Measurements from ENCODE around the gene GPRIN1. TPM values are rescaled to one million over a fixed set of nuclear protein-coding genes. Genes with fewer than 3 reads are reported as not detected.

GPRIN1 gene
- polyA plus RNA-seq, 1 of the 3 experiments (the other 2 are of a cell fraction) = 6.6 TPM

DNA sequence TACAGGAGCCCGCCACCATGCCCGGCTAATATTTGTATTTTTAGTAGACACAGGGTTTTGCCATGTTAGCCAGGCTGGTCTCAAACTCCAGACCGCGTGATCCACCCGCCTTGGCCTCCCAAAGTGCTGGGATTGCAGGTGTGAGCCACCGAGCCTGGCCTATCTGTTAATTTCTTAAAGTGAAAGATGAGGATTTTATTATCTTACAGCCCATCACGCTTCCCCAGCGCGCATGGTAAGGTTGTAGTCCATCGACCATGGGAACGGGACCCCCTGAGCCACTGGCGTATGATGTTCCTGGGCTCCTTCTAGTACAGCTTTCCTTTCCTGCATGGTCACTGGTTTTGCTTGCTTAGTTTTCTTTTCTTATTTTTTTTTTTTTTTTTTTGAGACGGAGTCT lies 52.1 kb downstream of the GPRIN1 start:
- ChIA-PET POLR2A (no interaction called here), CTCF (interaction anchor here (2.5 kb wide), 1 partner anchor 15 kb away, joined by 11 read pairs; no protein-coding TSS in a partner anchor)
- H4K20me1 ChIP-seq (ENCODE audit: insufficient read depth) = no peaks in the 10 kb centered on the region
- no peak overlapping the region for H3K4me2 ChIP-seq
- H2AFZ ChIP-seq (ENCODE audit: low read depth) = no peak overlapping the region
- no peak for DNase-seq
- H3K9me3 ChIP-seq = no peaks in the 10 kb centered on the region
- 95% methylated on average over 13 of the region's 13 CpGs for WGBS (ENCODE audit: low lambda C conversion rate)
- H3F3A ChIP-seq (replicated peaks; ENCODE audit: insufficient read depth) = no peaks in the 10 kb centered on the region
- TF ChIP-seq TCF12 (IDR thresholded peaks at IDR 0.05) = no peak
- no peak for TF ChIP-seq POLR2AphosphoS5 (IDR thresholded peaks at IDR 0.05; ENCODE audit: low read depth, low read length)
- no peak for TF ChIP-seq GABPA (IDR thresholded peaks at IDR 0.05; ENCODE audit: low read depth)
- no peak for TF ChIP-seq FOXM1 (IDR thresholded peaks at IDR 0.05; ENCODE audit: low read depth)
- TF ChIP-seq JUND (IDR thresholded peaks at IDR 0.05) = no peak
- TF ChIP-seq FOXJ3 (CRISPR knock-in tag; IDR thresholded peaks at IDR 0.05) = no peak
- H3K9me2 ChIP-seq = no peaks in the 10 kb centered on the region
- H3K4me1 ChIP-seq (ENCODE audit: control insufficient read depth in 1 of 2, insufficient read depth in 2 of 2, low read depth in 1 of 2, low read length in 1 of 2) = peaks cover 0 to 7% of the 10 kb centered on the region in 2 experiments; a peak in 1 of 4 replicates
- no peak overlapping the region for H3K27ac ChIP-seq (ENCODE audit: low read depth in 2 of 2, low read length in 1 of 2)
- H3K4me3 ChIP-seq (ENCODE audit: low read depth in 2 of 2, low read length in 1 of 2) = no peak overlapping the region
- no peaks in the 10 kb centered on the region for H3K27me3 ChIP-seq (ENCODE audit: insufficient read depth)
- no peaks in the 10 kb centered on the region for H3K36me3 ChIP-seq (replicated peaks in 1 of 2; ENCODE audit: control insufficient read depth in 1 of 2, insufficient read depth in 2 of 2, low read length in 1 of 2)
- H3K9ac ChIP-seq = no peak overlapping the region
- no peaks in the 10 kb centered on the region for H3K79me2 ChIP-seq (ENCODE audit: insufficient read depth)

DNA sequence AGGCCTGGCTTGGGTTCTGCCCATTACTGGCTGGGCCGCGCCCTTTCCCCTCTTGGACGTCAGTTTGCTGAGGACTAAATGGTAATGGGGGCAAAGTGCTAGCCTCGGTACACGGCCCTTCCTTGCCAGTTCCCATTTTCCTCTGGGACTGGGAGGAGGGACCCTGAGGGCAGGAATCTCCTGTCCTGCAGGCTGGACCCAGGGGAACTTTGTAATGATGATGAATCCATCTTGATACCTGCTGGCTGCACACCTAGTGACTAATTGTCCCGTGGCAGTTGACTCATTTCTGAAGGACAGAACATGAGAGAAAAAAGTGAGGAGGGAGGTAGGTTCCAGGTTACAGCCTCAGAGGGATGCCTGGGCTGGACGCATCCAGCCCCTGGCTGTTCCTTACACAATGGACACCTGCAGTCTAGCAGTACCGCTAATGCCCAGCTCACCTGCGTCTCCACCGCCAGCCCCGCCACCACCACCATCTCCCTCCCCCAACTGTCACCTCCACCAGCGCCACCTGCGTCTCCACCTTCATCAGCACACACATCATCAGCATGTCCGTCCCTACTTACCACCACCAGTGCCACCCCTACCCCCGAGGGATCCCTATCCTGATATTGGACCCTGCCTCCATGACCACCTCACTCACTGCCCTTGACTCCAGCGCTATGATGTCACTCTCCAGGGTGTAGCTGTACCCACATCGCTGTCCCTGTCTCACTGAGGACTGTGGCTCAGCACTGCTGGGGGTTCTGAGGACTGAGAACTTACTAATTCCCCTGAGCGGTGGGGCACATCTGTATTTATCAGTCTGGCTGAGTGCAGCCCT lies 56.5 kb downstream of the GPRIN1 start:
- TF ChIP-seq TEAD4 (IDR thresholded peaks at IDR 0.05; ENCODE audit: borderline replicate concordance, insufficient read depth) (no peak), FOSL2 (IDR thresholded peaks at IDR 0.05; ENCODE audit: borderline replicate concordance, low read depth) (no peak), SMC3 (IDR thresholded peaks at IDR 0.05; ENCODE audit: low read depth, low read length) (no peak)
- TF ChIP-seq, protein P1, sequence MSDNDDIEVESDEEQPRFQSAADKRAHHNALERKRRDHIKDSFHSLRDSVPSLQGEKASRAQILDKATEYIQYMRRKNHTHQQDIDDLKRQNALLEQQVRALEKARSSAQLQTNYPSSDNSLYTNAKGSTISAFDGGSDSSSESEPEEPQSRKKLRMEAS (IDR thresholded peaks at IDR 0.05; ENCODE audit: low read depth) = no peak
- H3K36me3 ChIP-seq (replicated peaks in 1 of 2; ENCODE audit: control insufficient read depth in 1 of 2, insufficient read depth in 2 of 2, low read length in 1 of 2) = no peaks in the 10 kb centered on the region
- ChIA-PET POLR2A (interaction anchor here (1.2 to 1.3 kb wide), 2 partner anchors 10 to 20 kb away, joined by 3 to 5 read pairs; no protein-coding TSS in a partner anchor), CTCF (interaction anchor here (1.2 to 3.8 kb wide), 3 partner anchors 10 to 824 kb away, joined by 3 to 14 read pairs (median 6); no protein-coding TSS in a partner anchor)
- DNase-seq = no peak
- H3K27me3 ChIP-seq (ENCODE audit: insufficient read depth) = no peaks in the 10 kb centered on the region
- H3K9me2 ChIP-seq = no peaks in the 10 kb centered on the region
- WGBS (ENCODE audit: low lambda C conversion rate) = 73% methylated on average over 14 of the region's 18 CpGs
- H3K9me3 ChIP-seq = no peaks in the 10 kb centered on the region
- no peak overlapping the region for H3K27ac ChIP-seq (ENCODE audit: low read depth in 2 of 2, low read length in 1 of 2)
- peaks cover 0 to 7% of the 10 kb centered on the region in 2 experiments; a peak in 1 of 4 replicates for H3K4me1 ChIP-seq (ENCODE audit: control insufficient read depth in 1 of 2, insufficient read depth in 2 of 2, low read depth in 1 of 2, low read length in 1 of 2)
- no peaks in the 10 kb centered on the region for H3K79me2 ChIP-seq (ENCODE audit: insufficient read depth)
- no peak overlapping the region for H3K9ac ChIP-seq
- no peaks in the 10 kb centered on the region for H3F3A ChIP-seq (replicated peaks; ENCODE audit: insufficient read depth)
- no peak overlapping the region for H3K4me2 ChIP-seq
- no peaks in the 10 kb centered on the region for H4K20me1 ChIP-seq (ENCODE audit: insufficient read depth)
- no peak overlapping the region for H3K4me3 ChIP-seq (ENCODE audit: low read depth in 2 of 2, low read length in 1 of 2)
- no peak overlapping the region for H2AFZ ChIP-seq (ENCODE audit: low read depth)

DNA sequence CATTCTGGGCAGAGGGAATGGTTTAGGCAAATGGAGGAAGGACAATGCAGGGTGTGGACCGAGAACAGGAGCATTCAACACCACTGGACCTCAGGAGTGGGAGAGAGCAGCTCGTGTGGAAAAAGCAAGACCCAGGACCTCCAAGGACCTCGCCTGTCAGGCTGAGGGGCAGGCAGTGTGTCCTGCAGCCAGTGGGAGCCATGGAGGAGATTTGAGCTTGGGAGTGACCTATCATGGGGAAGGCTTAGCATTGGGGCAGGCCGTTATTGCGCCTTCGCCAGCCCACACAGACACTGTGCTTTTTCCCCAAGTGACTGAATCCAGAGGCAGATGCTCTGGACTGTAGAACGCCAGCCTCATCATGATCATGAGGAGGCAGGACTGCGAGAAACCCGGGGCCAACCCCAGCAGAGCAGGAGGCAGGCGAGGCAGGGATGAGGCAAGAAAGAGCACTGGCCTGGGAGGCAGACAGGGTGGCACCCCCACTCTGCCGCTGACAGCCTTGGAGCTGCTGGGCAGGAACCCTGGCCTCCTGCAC lies 57.6 kb downstream of the GPRIN1 start:
- no peak overlapping the region for H3K9ac ChIP-seq
- H4K20me1 ChIP-seq (ENCODE audit: insufficient read depth) = no peaks in the 10 kb centered on the region
- WGBS (ENCODE audit: low lambda C conversion rate) = 69% methylated on average over 9 of the region's 11 CpGs
- ChIA-PET POLR2A (no interaction called here), CTCF (interaction anchor here (0.6 to 3.8 kb wide), 3 partner anchors 9 to 823 kb away, joined by 3 to 14 read pairs (median 3); no protein-coding TSS in a partner anchor)
- no peaks in the 10 kb centered on the region for H3K9me2 ChIP-seq
- no peaks in the 10 kb centered on the region for H3F3A ChIP-seq (replicated peaks; ENCODE audit: insufficient read depth)
- H3K9me3 ChIP-seq = no peaks in the 10 kb centered on the region
- no peaks in the 10 kb centered on the region for H3K36me3 ChIP-seq (replicated peaks in 1 of 2; ENCODE audit: control insufficient read depth in 1 of 2, insufficient read depth in 2 of 2, low read length in 1 of 2)
- no peak overlapping the region for H3K27ac ChIP-seq (ENCODE audit: low read depth in 2 of 2, low read length in 1 of 2)
- H3K79me2 ChIP-seq (ENCODE audit: insufficient read depth) = no peaks in the 10 kb centered on the region
- no peak overlapping the region for H3K4me2 ChIP-seq
- no peak overlapping the region for H2AFZ ChIP-seq (ENCODE audit: low read depth)
- no peaks in the 10 kb centered on the region for H3K27me3 ChIP-seq (ENCODE audit: insufficient read depth)
- H3K4me3 ChIP-seq (ENCODE audit: low read depth in 2 of 2, low read length in 1 of 2) = no peak overlapping the region
- peaks cover 0 to 7% of the 10 kb centered on the region in 2 experiments; a peak in 1 of 4 replicates for H3K4me1 ChIP-seq (ENCODE audit: control insufficient read depth in 1 of 2, insufficient read depth in 2 of 2, low read depth in 1 of 2, low read length in 1 of 2)
- no peak for DNase-seq
- TF ChIP-seq, protein P1 (IDR thresholded peaks at IDR 0.05; ENCODE audit: low read depth) = no peak
- no peak for TF ChIP-seq NFIC (IDR thresholded peaks at IDR 0.05; ENCODE audit: borderline replicate concordance)
- no peak for TF ChIP-seq EP300 (IDR thresholded peaks at IDR 0.05; ENCODE audit: borderline replicate concordance in 1 of 2, low read depth in 1 of 2, low read length in 1 of 2)
- TF ChIP-seq, protein P2, sequence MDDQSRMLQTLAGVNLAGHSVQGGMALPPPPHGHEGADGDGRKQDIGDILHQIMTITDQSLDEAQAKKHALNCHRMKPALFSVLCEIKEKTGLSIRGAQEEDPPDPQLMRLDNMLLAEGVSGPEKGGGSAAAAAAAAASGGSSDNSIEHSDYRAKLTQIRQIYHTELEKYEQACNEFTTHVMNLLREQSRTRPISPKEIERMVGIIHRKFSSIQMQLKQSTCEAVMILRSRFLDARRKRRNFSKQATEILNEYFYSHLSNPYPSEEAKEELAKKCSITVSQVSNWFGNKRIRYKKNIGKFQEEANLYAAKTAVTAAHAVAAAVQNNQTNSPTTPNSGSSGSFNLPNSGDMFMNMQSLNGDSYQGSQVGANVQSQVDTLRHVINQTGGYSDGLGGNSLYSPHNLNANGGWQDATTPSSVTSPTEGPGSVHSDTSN (IDR thresholded peaks at IDR 0.05) = no peak
- no peak for TF ChIP-seq POLR2AphosphoS5 (IDR thresholded peaks at IDR 0.05; ENCODE audit: low read depth, low read length)
- no peak for TF ChIP-seq FOXM1 (IDR thresholded peaks at IDR 0.05; ENCODE audit: low read depth)
- TF ChIP-seq, protein P3, sequence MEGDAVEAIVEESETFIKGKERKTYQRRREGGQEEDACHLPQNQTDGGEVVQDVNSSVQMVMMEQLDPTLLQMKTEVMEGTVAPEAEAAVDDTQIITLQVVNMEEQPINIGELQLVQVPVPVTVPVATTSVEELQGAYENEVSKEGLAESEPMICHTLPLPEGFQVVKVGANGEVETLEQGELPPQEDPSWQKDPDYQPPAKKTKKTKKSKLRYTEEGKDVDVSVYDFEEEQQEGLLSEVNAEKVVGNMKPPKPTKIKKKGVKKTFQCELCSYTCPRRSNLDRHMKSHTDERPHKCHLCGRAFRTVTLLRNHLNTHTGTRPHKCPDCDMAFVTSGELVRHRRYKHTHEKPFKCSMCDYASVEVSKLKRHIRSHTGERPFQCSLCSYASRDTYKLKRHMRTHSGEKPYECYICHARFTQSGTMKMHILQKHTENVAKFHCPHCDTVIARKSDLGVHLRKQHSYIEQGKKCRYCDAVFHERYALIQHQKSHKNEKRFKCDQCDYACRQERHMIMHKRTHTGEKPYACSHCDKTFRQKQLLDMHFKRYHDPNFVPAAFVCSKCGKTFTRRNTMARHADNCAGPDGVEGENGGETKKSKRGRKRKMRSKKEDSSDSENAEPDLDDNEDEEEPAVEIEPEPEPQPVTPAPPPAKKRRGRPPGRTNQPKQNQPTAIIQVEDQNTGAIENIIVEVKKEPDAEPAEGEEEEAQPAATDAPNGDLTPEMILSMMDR (IDR thresholded peaks at IDR 0.05) = no peak
- no peak for TF ChIP-seq RCOR1 (IDR thresholded peaks at IDR 0.05; ENCODE audit: low read length)
